GM18909 (cell line): ENCODE results near the gene SLC22A4.
A peak's percentile ranks its signal among the peaks of the same experiment; 100 is the strongest.

ENCODE experiments used
- ATAC-seq: cut with Tn5 transposase; IDR thresholded peaks from one replicate; pipeline ENCODE4 v1.9.1; 2021; ENCODE audit warnings: mild to moderate bottlenecking; ENCODE audit not compliant: unreplicated experiment, poor library complexity

Gene SLC22A4

GRCh38 chr5:132261881-132262845 lies 32.0 kb upstream of the SLC22A4 start:
- ATAC-seq, result no peak

GRCh38 chr5:132262882-132263547 lies 31.2 kb upstream of the SLC22A4 start:
- no peak for ATAC-seq

GRCh38 chr5:132263548-132264261 lies 30.5 kb upstream of the SLC22A4 start:
- ATAC-seq, result no peak

GRCh38 chr5:132264546-132265335 lies 29.5 kb upstream of the SLC22A4 start:
- no peak for ATAC-seq

GRCh38 chr5:132265336-132266030 lies 28.7 kb upstream of the SLC22A4 start:
- no peak for ATAC-seq

- no peak for ATAC-seq
Measured at GRCh38 chr5:132266031-132266835, 28.0 kb upstream of the SLC22A4 start.

GRCh38 chr5:132266836-132267160 lies 27.4 kb upstream of the SLC22A4 start:
- ATAC-seq, result no peak

GRCh38 chr5:132267166-132267739 lies 26.9 kb upstream of the SLC22A4 start:
- ATAC-seq, result no peak

GRCh38 chr5:132267931-132268768 lies 26.0 kb upstream of the SLC22A4 start:
- peak; percentile 8 for ATAC-seq

GRCh38 chr5:132268769-132269551 lies 25.2 kb upstream of the SLC22A4 start:
- ATAC-seq, result peak; percentile 69

GRCh38 chr5:132269635-132270334 lies 24.4 kb upstream of the SLC22A4 start:
- ATAC-seq, result no peak

GRCh38 chr5:132270335-132270665 lies 23.9 kb upstream of the SLC22A4 start:
- no peak for ATAC-seq

GRCh38 chr5:132270706-132271105 lies 23.5 kb upstream of the SLC22A4 start:
- no peak for ATAC-seq

GRCh38 chr5:132271251-132272246 lies 22.6 kb upstream of the SLC22A4 start:
- ATAC-seq, result no peak
